B cell (primary cell): ENCODE data around the gene MAP3K9. TPM values are rescaled to one million over a fixed set of nuclear protein-coding genes. Genes with fewer than 3 reads are reported as not detected.

Source experiments
- ATAC-seq: fragments of 200-7000 bp; cut with Tn5 transposase; one replicate; pipeline ENCODE4 v1.10.0; 2021; ENCODE audit warnings: low read depth, mild to moderate bottlenecking, moderate number of reproducible peaks, moderate library complexity
- CTCF ChIA-PET: fragments of 350-600 bp; sonication (Branson Sonifier 250); formaldehyde crosslinking; loops from one replicate; lab custom pipeline; 2021; ENCODE audit warnings: antibody characterized with exemption, inconsistent platforms; lab: Charles Lee
- POLR2A ChIA-PET: fragments of 350-600 bp; sonication (Branson Sonifier 250); formaldehyde crosslinking; loops from one replicate; lab custom pipeline; 2021; ENCODE audit warnings: antibody characterized with exemption; lab: Charles Lee
- DNase-seq: peaks from one replicate; pipeline ENCODE4 v3.0.0; 2013
- H2AFZ ChIP-seq: 2 replicates; pipeline ENCODE4 v1.6.1; 2012; ENCODE audit warnings: mild to moderate bottlenecking, low read depth, low read length; ENCODE audit not compliant: insufficient read depth, poor library complexity, severe bottlenecking
- H3K27ac ChIP-seq, 2 donors: 1 replicate in 1 of 2; 2 replicates in 1 of 2; pipeline ENCODE4 v1.5.1; 2012 to 2013; ENCODE audit warnings: low read length in 2 of 2, mild to moderate bottlenecking in 2 of 2, moderate library complexity in 1 of 2
- H3K27me3 ChIP-seq, 4 experiments: fragments of 200-600 bp in 1 of 4; sonication (generic) in 1 of 4; replicated peaks in 1 of 4; 1 replicate in 2 of 4; 2 replicates in 2 of 4; pipeline versions ENCODE4 v1.6.1 to v1.7.0; 2013 to 2016; ENCODE audit warnings: low read length in 3 of 4, mild to moderate bottlenecking in 2 of 4, mixed read lengths in 1 of 4, moderate library complexity in 1 of 4; ENCODE audit not compliant: insufficient read depth in 4 of 4, control insufficient read depth in 3 of 4; ENCODE audit errors: control extremely low read depth in 1 of 4
- H3K36me3 ChIP-seq, 2 experiments: replicated peaks in 1 of 2; 1 replicate in 1 of 2; 2 replicates in 1 of 2; pipeline versions ENCODE4 v1.6.1 to v1.7.1; 2013; ENCODE audit warnings: low read length in 1 of 2; ENCODE audit not compliant: insufficient read depth in 2 of 2, control insufficient read depth in 1 of 2; ENCODE audit errors: control extremely low read depth in 1 of 2, extremely low read depth in 1 of 2
- H3K4me1 ChIP-seq, 2 donors: fragments of 200-600 bp in 1 of 2; sonication (generic) in 1 of 2; 1 replicate in 1 of 2; 2 replicates in 1 of 2; pipeline versions ENCODE4 v1.5.1 to v1.6.1; 2013 to 2017; ENCODE audit warnings: low read length in 2 of 2; ENCODE audit not compliant: control insufficient read depth in 2 of 2, insufficient read depth in 2 of 2
- H3K4me2 ChIP-seq: replicated peaks from 2 replicates; pipeline ENCODE3; 2012; ENCODE audit warnings: mild to moderate bottlenecking, low read depth, low read length; ENCODE audit not compliant: poor library complexity, severe bottlenecking
- H3K4me3 ChIP-seq, 5 experiments: fragments of 200-600 bp in 1 of 5; sonication (generic) in 1 of 5; 1 replicate in 3 of 5; 2 replicates in 2 of 5; pipeline versions ENCODE4 v1.5.1 to v1.7.0; 2011 to 2016; ENCODE audit warnings: low read length in 4 of 5, mild to moderate bottlenecking in 4 of 5, low read depth in 2 of 5, control low read depth in 1 of 5, moderate library complexity in 1 of 5; ENCODE audit not compliant: insufficient read depth in 1 of 5; ENCODE audit errors: control extremely low read depth in 1 of 5, extremely low read depth in 1 of 5
- H3K79me2 ChIP-seq: fragments of 200-600 bp; sonication (generic); one replicate; pipeline ENCODE4 v1.6.0; 2016; ENCODE audit warnings: low read length; ENCODE audit not compliant: control insufficient read depth, insufficient read depth
- H3K9ac ChIP-seq: fragments of 200-600 bp; sonication (generic); 2 replicates; pipeline ENCODE4 v1.6.1; 2017; ENCODE audit warnings: mild to moderate bottlenecking, low read length, moderate library complexity
- H3K9me3 ChIP-seq, 3 donors: one replicate each; pipeline versions ENCODE4 v1.6.1 to v1.7.1; 2013; ENCODE audit warnings: low read length in 2 of 3; ENCODE audit not compliant: control insufficient read depth in 2 of 3, insufficient read depth in 1 of 3; ENCODE audit errors: control extremely low read depth in 1 of 3
- H4K20me1 ChIP-seq: 2 replicates; pipeline ENCODE4 v1.6.0; 2012; ENCODE audit warnings: mild to moderate bottlenecking, low read length; ENCODE audit not compliant: insufficient read depth, control insufficient read depth, poor library complexity, severe bottlenecking
- H3K27ac Mint-ChIP-seq: one replicate; pipeline ENCODE4 v1.8.0; 2021; ENCODE audit warnings: mixed read lengths
- H3K27me3 Mint-ChIP-seq: one replicate; pipeline ENCODE4 v1.8.0; 2021; ENCODE audit warnings: mixed read lengths
- H3K4me1 Mint-ChIP-seq: one replicate; pipeline ENCODE4 v1.8.0; 2021; ENCODE audit warnings: mixed read lengths
- H3K4me3 Mint-ChIP-seq: one replicate; pipeline ENCODE4 v1.8.0; 2021; ENCODE audit warnings: mixed read lengths
- H3K9me3 Mint-ChIP-seq: one replicate; pipeline ENCODE4 v1.8.0; 2022; ENCODE audit warnings: mixed read lengths; ENCODE audit not compliant: insufficient read depth
- EZH2 ChIP-seq: IDR thresholded peaks from 2 replicates; pipeline ENCODE4 v1.6.1; 2012; ENCODE audit warnings: borderline replicate concordance, low read depth, mild to moderate bottlenecking, moderate library complexity, low read length; ENCODE audit not compliant: insufficient read depth, poor library complexity, severe bottlenecking
- WGBS: methylation state at CpG from one replicate; pipeline ENCODE4 v1.1.5; 2013; ENCODE audit warnings: missing lambda C conversion rate; ENCODE audit not compliant: insufficient coverage; 5-methylcytosine and 5-hydroxymethylcytosine counted together
- intact Hi-C: fragments of 100-400 bp; cut with micrococcal nuclease; formaldehyde crosslinking; loops from one replicate; pipeline ENCODE4 v1.10.0; 2022
- polyA plus RNA-seq: library from polyadenylated mRNA; depleted of rRNA; stranded (reverse); fragments of >200 nt; gene quantifications from 2 replicates; pipeline ENCODE4 v1.2.3, GENCODE V29; 2012
- total RNA-seq, 2 donors: library from RNA; stranded (reverse); fragments of 120-200 nt in 1 of 2; gene quantifications; 1 replicate in 1 of 2; 2 replicates in 1 of 2; pipeline versions ENCODE4 v1.2.3 to v1.2.4, GENCODE V29; 2013 to 2022
- TF ChIP-seq, protein P1 (sequence below): fragments of 200-600 bp; IDR thresholded peaks from one replicate; pipeline ENCODE4 v1.8.0; 2022; ENCODE audit warnings: antibody characterized with exemption, mild to moderate bottlenecking

Gene MAP3K9
- total and polyA plus RNA-seq, 2 donors (not counting 1 experiment from before 2014, with no cell fraction given) = 4.7 to 20.2 TPM

DNA sequence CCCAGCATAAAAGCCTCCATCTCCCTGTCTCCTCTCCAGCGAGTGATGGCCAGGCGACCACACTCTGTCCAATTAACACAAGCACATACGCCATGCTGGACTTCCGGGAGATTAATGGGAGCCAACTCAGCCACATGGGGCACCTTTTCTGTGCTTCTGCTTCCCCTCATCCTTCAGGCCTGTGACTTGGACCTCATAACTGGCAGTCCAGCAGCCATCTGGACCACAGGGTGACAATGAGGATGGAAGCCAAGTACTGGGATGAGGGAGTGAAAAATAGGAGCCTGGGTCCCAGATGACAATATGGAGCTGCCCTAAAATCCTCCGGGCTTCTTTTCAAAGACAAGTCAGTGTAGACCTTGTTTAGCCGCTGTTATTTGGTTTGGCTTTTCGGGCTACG is 12.8 kb downstream of the MAP3K9 start:
- H3K9me3 Mint-ChIP-seq = no peaks in the 10 kb centered on the region
- no peaks in the 10 kb centered on the region for H3K9me3 ChIP-seq
- no peak overlapping the region for H3K9ac ChIP-seq
- H3K27me3 ChIP-seq = no peaks in the 10 kb centered on the region
- no peak for TF ChIP-seq EZH2
- TF ChIP-seq, protein P1, sequence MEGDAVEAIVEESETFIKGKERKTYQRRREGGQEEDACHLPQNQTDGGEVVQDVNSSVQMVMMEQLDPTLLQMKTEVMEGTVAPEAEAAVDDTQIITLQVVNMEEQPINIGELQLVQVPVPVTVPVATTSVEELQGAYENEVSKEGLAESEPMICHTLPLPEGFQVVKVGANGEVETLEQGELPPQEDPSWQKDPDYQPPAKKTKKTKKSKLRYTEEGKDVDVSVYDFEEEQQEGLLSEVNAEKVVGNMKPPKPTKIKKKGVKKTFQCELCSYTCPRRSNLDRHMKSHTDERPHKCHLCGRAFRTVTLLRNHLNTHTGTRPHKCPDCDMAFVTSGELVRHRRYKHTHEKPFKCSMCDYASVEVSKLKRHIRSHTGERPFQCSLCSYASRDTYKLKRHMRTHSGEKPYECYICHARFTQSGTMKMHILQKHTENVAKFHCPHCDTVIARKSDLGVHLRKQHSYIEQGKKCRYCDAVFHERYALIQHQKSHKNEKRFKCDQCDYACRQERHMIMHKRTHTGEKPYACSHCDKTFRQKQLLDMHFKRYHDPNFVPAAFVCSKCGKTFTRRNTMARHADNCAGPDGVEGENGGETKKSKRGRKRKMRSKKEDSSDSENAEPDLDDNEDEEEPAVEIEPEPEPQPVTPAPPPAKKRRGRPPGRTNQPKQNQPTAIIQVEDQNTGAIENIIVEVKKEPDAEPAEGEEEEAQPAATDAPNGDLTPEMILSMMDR = no peak
- intact Hi-C loops = no loop called here
- H3K27ac Mint-ChIP-seq = no peak overlapping the region
- peaks cover 0 to 27% of the 10 kb centered on the region in 2 experiments for H3K36me3 ChIP-seq
- H3K4me3 ChIP-seq = no peak overlapping the region
- 100% methylated on average over 7 of the region's 8 CpGs for WGBS
- no peak overlapping the region for H3K4me2 ChIP-seq
- DNase-seq (no peak), ATAC-seq (no peak)
- H3K4me3 Mint-ChIP-seq = no peak overlapping the region
- peaks cover 58% of the 10 kb centered on the region for H3K79me2 ChIP-seq
- H3K27me3 Mint-ChIP-seq = no peaks in the 10 kb centered on the region
- peaks cover 7% of the 10 kb centered on the region for H3K4me1 Mint-ChIP-seq
- ChIA-PET POLR2A (no interaction called here), CTCF (interaction anchor here (0.9 kb wide), 1 partner anchor 83 kb away, joined by 3 read pairs; no protein-coding TSS in a partner anchor)
- H2AFZ ChIP-seq = no peak overlapping the region
- H3K4me1 ChIP-seq = no peaks in the 10 kb centered on the region
- no peak overlapping the region for H3K27ac ChIP-seq
- H4K20me1 ChIP-seq = peaks cover 2% of the 10 kb centered on the region

DNA sequence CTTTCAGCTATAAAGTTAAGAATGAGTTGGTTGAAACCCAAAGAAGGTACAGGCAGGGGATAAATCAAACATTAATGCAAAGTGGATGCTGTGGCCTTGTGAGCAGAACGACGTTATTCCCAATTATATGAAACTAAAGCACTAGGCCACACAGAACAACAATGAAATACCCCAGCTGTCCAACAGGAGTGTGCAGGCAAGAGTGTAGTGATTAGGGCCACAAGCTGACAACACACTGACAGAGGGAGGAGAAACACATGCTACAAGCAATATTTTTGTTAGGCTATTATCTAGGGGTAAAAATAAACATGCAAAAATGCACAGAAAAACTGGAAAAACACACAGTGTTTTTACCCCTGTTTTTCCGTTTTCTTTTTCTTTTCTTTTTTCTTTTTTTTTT is 15.0 kb downstream of the MAP3K9 start:
- Mint-ChIP-seq H3K9me3 (no peaks in the 10 kb centered on the region), H3K27ac (no peak overlapping the region), H3K4me3 (no peak overlapping the region), H3K4me1 (peaks cover 5% of the 10 kb centered on the region), H3K27me3 (no peaks in the 10 kb centered on the region)
- no peak overlapping the region for H3K9ac ChIP-seq
- ChIA-PET CTCF (no interaction called here), POLR2A (no interaction called here)
- H3K79me2 ChIP-seq = peaks cover 36% of the 10 kb centered on the region
- H3K36me3 ChIP-seq = peaks cover 0 to 20% of the 10 kb centered on the region in 2 experiments
- no peaks in the 10 kb centered on the region for H3K4me1 ChIP-seq
- H3K27ac ChIP-seq = no peak overlapping the region
- H2AFZ ChIP-seq = no peak overlapping the region
- no peak overlapping the region for H3K4me2 ChIP-seq
- H3K27me3 ChIP-seq = no peaks in the 10 kb centered on the region
- no peaks in the 10 kb centered on the region for H3K9me3 ChIP-seq
- 80% methylated on average over 1 of the region's 3 CpGs for WGBS
- TF ChIP-seq, protein P1 = no peak
- no peak for TF ChIP-seq EZH2
- DNase-seq = no peak
- intact Hi-C loops = no loop called here
- H4K20me1 ChIP-seq = no peaks in the 10 kb centered on the region
- no peak for ATAC-seq
- no peak overlapping the region for H3K4me3 ChIP-seq
